ENCODE measurements around the gene FOXK1. TPM values are rescaled to one million over a fixed set of nuclear protein-coding genes. Genes with fewer than 3 reads are reported as not detected.
A peak's percentile ranks its signal among the peaks of the same experiment; 100 is the strongest.

The FOXK1 gene
- total and polyA plus RNA-seq, 2 experiments from 2014 or later = 2.3 to 12.7 TPM

DNA sequence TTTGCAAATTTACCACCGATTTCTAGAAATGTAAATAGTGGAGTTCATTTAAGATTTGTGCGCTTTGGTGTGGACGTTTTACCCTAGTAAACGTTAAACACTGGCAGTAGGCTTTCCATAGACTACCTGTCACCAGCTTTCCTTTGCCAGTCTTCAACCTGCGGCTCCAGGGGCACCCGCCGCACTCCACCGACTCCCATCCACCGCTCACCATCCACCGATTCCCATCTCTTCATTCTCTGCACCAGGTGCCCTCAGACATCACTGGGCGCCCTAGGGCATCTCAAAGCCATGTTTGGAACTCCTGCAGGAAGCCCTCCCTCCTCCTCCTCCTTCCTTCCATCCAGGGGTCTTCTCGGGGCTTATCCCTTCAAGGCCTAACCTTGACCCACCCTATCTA, 91.9 kb downstream of the FOXK1 start:
- Histone ChIP-seq H3K4me3 (no peak overlapping the region), H3K4me1 (ENCODE audit: insufficient read depth) (peaks cover 5% of the 10 kb centered on the region; the same call in 1 of the 2 replicates), H4K20me1 (replicated peaks; ENCODE audit: insufficient read depth) (no peaks in the 10 kb centered on the region; the same call in 1 of the 2 replicates), H3K27me3 (ENCODE audit: insufficient read depth) (no peaks in the 10 kb centered on the region), H3K9me2 (ENCODE audit: insufficient read depth) (no peaks in the 10 kb centered on the region), H3K36me3 (ENCODE audit: insufficient read depth) (no peaks in the 10 kb centered on the region), H3K79me2 (replicated peaks; ENCODE audit: insufficient read depth) (peaks cover 29% of the 10 kb centered on the region), H3K4me2 (no peak overlapping the region), H3F3A (replicated peaks; ENCODE audit: low read depth) (no peaks in the 10 kb centered on the region), H3K27ac (ENCODE audit: low read depth) (no peak overlapping the region), H2AFZ (no peak overlapping the region)
- H3K4me3 Mint-ChIP-seq = peak overlapping the region; percentile 98
- ATAC-seq (no peak), DNase-seq (ENCODE audit: low spot score) (no peak)
- TF ChIP-seq NANOG (IDR thresholded peaks at IDR 0.05; ENCODE audit: borderline replicate concordance) (no peak), STAT1 (IDR thresholded peaks at IDR 0.05; ENCODE audit: unreplicated experiment) (no peak), ZNF114 (CRISPR knock-in tag; IDR thresholded peaks at IDR 0.05) (no peak), EZH2 (IDR thresholded peaks at IDR 0.05; ENCODE audit: low read depth, unreplicated experiment) (no peak), EZH2phosphoT487 (IDR thresholded peaks at IDR 0.05; ENCODE audit: unreplicated experiment) (no peak), CREB1 (CRISPR knock-in tag; IDR thresholded peaks at IDR 0.05; ENCODE audit: low read depth) (no peak)
- TF ChIP-seq, protein P1, sequence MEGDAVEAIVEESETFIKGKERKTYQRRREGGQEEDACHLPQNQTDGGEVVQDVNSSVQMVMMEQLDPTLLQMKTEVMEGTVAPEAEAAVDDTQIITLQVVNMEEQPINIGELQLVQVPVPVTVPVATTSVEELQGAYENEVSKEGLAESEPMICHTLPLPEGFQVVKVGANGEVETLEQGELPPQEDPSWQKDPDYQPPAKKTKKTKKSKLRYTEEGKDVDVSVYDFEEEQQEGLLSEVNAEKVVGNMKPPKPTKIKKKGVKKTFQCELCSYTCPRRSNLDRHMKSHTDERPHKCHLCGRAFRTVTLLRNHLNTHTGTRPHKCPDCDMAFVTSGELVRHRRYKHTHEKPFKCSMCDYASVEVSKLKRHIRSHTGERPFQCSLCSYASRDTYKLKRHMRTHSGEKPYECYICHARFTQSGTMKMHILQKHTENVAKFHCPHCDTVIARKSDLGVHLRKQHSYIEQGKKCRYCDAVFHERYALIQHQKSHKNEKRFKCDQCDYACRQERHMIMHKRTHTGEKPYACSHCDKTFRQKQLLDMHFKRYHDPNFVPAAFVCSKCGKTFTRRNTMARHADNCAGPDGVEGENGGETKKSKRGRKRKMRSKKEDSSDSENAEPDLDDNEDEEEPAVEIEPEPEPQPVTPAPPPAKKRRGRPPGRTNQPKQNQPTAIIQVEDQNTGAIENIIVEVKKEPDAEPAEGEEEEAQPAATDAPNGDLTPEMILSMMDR (conservative IDR thresholded peaks at IDR 0.05; ENCODE audit: low read depth in 2 of 2) = no peak
- TF ChIP-seq, protein P2, sequence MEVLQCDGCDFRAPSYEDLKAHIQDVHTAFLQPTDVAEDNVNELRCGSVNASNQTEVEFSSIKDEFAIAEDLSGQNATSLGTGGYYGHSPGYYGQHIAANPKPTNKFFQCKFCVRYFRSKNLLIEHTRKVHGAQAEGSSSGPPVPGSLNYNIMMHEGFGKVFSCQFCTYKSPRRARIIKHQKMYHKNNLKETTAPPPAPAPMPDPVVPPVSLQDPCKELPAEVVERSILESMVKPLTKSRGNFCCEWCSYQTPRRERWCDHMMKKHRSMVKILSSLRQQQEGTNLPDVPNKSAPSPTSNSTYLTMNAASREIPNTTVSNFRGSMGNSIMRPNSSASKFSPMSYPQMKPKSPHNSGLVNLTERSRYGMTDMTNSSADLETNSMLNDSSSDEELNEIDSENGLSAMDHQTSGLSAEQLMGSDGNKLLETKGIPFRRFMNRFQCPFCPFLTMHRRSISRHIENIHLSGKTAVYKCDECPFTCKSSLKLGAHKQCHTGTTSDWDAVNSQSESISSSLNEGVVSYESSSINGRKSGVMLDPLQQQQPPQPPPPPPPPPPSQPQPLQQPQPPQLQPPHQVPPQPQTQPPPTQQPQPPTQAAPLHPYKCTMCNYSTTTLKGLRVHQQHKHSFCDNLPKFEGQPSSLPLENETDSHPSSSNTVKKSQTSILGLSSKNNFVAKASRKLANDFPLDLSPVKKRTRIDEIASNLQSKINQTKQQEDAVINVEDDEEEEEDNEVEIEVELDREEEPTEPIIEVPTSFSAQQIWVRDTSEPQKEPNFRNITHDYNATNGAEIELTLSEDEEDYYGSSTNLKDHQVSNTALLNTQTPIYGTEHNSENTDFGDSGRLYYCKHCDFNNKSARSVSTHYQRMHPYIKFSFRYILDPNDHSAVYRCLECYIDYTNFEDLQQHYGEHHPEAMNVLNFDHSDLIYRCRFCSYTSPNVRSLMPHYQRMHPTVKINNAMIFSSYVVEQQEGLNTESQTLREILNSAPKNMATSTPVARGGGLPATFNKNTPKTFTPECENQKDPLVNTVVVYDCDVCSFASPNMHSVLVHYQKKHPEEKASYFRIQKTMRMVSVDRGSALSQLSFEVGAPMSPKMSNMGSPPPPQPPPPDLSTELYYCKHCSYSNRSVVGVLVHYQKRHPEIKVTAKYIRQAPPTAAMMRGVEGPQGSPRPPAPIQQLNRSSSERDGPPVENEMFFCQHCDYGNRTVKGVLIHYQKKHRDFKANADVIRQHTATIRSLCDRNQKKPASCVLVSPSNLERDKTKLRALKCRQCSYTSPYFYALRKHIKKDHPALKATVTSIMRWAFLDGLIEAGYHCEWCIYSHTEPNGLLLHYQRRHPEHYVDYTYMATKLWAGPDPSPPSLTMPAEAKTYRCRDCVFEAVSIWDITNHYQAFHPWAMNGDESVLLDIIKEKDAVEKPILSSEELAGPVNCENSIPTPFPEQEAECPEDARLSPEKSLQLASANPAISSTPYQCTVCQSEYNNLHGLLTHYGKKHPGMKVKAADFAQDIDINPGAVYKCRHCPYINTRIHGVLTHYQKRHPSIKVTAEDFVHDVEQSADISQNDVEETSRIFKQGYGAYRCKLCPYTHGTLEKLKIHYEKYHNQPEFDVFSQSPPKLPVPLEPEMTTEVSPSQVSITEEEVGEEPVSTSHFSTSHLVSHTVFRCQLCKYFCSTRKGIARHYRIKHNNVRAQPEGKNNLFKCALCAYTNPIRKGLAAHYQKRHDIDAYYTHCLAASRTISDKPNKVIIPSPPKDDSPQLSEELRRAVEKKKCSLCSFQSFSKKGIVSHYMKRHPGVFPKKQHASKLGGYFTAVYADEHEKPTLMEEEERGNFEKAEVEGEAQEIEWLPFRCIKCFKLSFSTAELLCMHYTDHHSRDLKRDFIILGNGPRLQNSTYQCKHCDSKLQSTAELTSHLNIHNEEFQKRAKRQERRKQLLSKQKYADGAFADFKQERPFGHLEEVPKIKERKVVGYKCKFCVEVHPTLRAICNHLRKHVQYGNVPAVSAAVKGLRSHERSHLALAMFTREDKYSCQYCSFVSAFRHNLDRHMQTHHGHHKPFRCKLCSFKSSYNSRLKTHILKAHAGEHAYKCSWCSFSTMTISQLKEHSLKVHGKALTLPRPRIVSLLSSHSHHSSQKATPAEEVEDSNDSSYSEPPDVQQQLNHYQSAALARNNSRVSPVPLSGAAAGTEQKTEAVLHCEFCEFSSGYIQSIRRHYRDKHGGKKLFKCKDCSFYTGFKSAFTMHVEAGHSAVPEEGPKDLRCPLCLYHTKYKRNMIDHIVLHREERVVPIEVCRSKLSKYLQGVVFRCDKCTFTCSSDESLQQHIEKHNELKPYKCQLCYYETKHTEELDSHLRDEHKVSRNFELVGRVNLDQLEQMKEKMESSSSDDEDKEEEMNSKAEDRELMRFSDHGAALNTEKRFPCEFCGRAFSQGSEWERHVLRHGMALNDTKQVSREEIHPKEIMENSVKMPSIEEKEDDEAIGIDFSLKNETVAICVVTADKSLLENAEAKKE (CRISPR knock-in tag; IDR thresholded peaks at IDR 0.05) = no peak
- H3K27me3 Mint-ChIP-seq (ENCODE audit: insufficient read depth, low read depth, poor library complexity) = peaks cover 11% of the 10 kb centered on the region
- H3K36me3 Mint-ChIP-seq (ENCODE audit: low read depth) = no peaks in the 10 kb centered on the region
- no peak overlapping the region; the same call in 1 of the 2 replicates for H3K27ac Mint-ChIP-seq
- peaks cover 9% of the 10 kb centered on the region; the same call in 2 of the 3 replicates for H3K4me1 Mint-ChIP-seq
- H3K9me3 Mint-ChIP-seq = no peaks in the 10 kb centered on the region; the same call in 2 of the 3 replicates
